Activated B cell treated with CpG ODN at 0.5 μM for 24 hours (primary cell): ENCODE measurements around the gene EREG. TPM values are rescaled to one million over a fixed set of nuclear protein-coding genes. Genes with fewer than 3 reads are reported as not detected.
"Not testable (repeated sequence)": the region's sequence is repeated elsewhere in the genome, so short reads cannot be mapped to it uniquely, and the experiment has no call there.

Experiments
- ATAC-seq: fragments of 200-7000 bp; cut with Tn5 transposase; one replicate; pipeline ENCODE4 v1.10.0; 2021; ENCODE audit warnings: low read depth, mild to moderate bottlenecking, moderate library complexity
- CTCF ChIA-PET: fragments of 350-600 bp; sonication (Branson Sonifier 250); formaldehyde crosslinking; loops from one replicate; lab custom pipeline; 2021; ENCODE audit warnings: antibody characterized with exemption; lab: Charles Lee
- POLR2A ChIA-PET: fragments of 350-600 bp; sonication (Branson Sonifier 250); formaldehyde crosslinking; loops from one replicate; lab custom pipeline; 2021; ENCODE audit warnings: antibody characterized with exemption; lab: Charles Lee
- DNase-seq: peaks from one replicate; pipeline ENCODE4 v3.0.0; 2022
- H3K27ac Mint-ChIP-seq: one replicate; pipeline ENCODE4 v1.8.0; 2020; ENCODE audit warnings: mixed read lengths
- H3K27me3 Mint-ChIP-seq: one replicate; pipeline ENCODE4 v1.8.0; 2021; ENCODE audit warnings: mixed read lengths
- H3K36me3 Mint-ChIP-seq: one replicate; pipeline ENCODE4 v1.8.0; 2021; ENCODE audit warnings: low read depth, mixed read lengths
- H3K4me1 Mint-ChIP-seq: one replicate; pipeline ENCODE4 v1.8.0; 2021; ENCODE audit warnings: mixed read lengths
- H3K4me3 Mint-ChIP-seq: one replicate; pipeline ENCODE4 v1.8.0; 2020; ENCODE audit warnings: mild to moderate bottlenecking, mixed read lengths
- H3K9me3 Mint-ChIP-seq: one replicate; pipeline ENCODE4 v1.8.0; 2020; ENCODE audit warnings: mixed read lengths
- intact Hi-C: fragments of 100-400 bp; cut with micrococcal nuclease; formaldehyde crosslinking; loops from one replicate; pipeline ENCODE4 v1.15.1; 2024
- total RNA-seq: library from RNA; stranded (reverse); gene quantifications from 2 replicates; pipeline ENCODE4 v1.2.3, GENCODE V29; 2022
- TF ChIP-seq, protein P1 (sequence below): fragments of 200-600 bp; IDR thresholded peaks from one replicate; pipeline ENCODE4 v1.8.0; 2022; ENCODE audit warnings: antibody characterized with exemption, mild to moderate bottlenecking

Gene EREG
- total RNA-seq, 1 donor from 2014 or later: not detected

DNA sequence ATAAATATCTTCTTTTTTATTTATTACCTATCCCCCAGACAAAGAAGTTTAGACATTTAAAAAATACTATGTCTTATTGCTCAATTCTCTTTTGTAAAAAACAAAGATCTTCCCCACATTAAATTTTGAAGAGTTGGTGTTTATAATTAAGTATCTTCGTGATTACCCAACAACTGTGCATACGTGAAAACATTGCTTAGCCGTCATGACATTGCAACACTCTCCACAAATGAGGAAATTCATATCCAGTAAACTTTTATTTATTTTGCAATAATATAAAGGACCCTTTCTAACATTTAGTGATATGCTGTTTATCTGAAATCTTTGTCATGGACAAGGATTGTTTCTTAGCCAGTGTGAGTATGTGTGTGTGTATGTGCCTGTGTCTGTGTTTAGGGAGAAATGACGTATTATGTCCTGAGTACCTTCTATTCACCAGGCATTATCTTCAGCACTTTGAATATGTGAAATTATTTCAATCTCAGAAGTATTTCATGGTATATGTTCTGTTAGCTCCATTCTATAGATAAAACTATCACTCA, 26.1 kb upstream of the EREG start:
- H3K36me3 Mint-ChIP-seq: no peaks in the 10 kb centered on the region
- intact Hi-C loops: no loop called here
- H3K4me3 Mint-ChIP-seq: no peak overlapping the region
- H3K27me3 Mint-ChIP-seq: peaks cover 15% of the 10 kb centered on the region
- ATAC-seq (no peak), DNase-seq (no peak)
- TF ChIP-seq, protein P1, sequence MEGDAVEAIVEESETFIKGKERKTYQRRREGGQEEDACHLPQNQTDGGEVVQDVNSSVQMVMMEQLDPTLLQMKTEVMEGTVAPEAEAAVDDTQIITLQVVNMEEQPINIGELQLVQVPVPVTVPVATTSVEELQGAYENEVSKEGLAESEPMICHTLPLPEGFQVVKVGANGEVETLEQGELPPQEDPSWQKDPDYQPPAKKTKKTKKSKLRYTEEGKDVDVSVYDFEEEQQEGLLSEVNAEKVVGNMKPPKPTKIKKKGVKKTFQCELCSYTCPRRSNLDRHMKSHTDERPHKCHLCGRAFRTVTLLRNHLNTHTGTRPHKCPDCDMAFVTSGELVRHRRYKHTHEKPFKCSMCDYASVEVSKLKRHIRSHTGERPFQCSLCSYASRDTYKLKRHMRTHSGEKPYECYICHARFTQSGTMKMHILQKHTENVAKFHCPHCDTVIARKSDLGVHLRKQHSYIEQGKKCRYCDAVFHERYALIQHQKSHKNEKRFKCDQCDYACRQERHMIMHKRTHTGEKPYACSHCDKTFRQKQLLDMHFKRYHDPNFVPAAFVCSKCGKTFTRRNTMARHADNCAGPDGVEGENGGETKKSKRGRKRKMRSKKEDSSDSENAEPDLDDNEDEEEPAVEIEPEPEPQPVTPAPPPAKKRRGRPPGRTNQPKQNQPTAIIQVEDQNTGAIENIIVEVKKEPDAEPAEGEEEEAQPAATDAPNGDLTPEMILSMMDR: no peak
- ChIA-PET POLR2A (no interaction called here), CTCF (no interaction called here)
- H3K9me3 Mint-ChIP-seq: peaks cover 15% of the 10 kb centered on the region
- H3K27ac Mint-ChIP-seq: no peak overlapping the region
- peaks cover 7% of the 10 kb centered on the region for H3K4me1 Mint-ChIP-seq

GRCh38 chr4:74339501-74339900, 25.4 kb upstream of the EREG start:
- peaks cover 16% of the 10 kb centered on the region for H3K9me3 Mint-ChIP-seq
- no peak overlapping the region for H3K27ac Mint-ChIP-seq
- H3K4me1 Mint-ChIP-seq: peaks cover 7% of the 10 kb centered on the region
- H3K27me3 Mint-ChIP-seq: peaks cover 10% of the 10 kb centered on the region
- no peak overlapping the region for H3K4me3 Mint-ChIP-seq
- TF ChIP-seq, protein P1: no peak
- POLR2A ChIA-PET: no interaction called here
- no peaks in the 10 kb centered on the region for H3K36me3 Mint-ChIP-seq
- DNase-seq: no peak
- intact Hi-C loops: no loop called here
- no peak for ATAC-seq
- CTCF ChIA-PET: no interaction called here

GRCh38 chr4:74340421-74340820, 24.5 kb upstream of the EREG start:
- peaks cover 18% of the 10 kb centered on the region for H3K9me3 Mint-ChIP-seq
- ATAC-seq, DNase-seq, intact Hi-C loops, H3K27ac Mint-ChIP-seq, H3K4me1 Mint-ChIP-seq, POLR2A ChIA-PET, CTCF ChIA-PET, H3K36me3 Mint-ChIP-seq, H3K4me3 Mint-ChIP-seq, H3K27me3 Mint-ChIP-seq: not testable (repeated sequence)

GRCh38 chr4:74344031-74344430, 20.9 kb upstream of the EREG start:
- no peak for DNase-seq
- TF ChIP-seq, protein P1: no peak
- Mint-ChIP-seq H3K27ac (no peak overlapping the region), H3K36me3 (no peaks in the 10 kb centered on the region), H3K27me3 (peaks cover 14% of the 10 kb centered on the region), H3K4me1 (no peaks in the 10 kb centered on the region), H3K9me3 (peaks cover 18% of the 10 kb centered on the region), H3K4me3 (no peak overlapping the region)
- ATAC-seq: no peak
- POLR2A ChIA-PET: no interaction called here
- CTCF ChIA-PET: no interaction called here
- intact Hi-C loops: no loop called here

DNA sequence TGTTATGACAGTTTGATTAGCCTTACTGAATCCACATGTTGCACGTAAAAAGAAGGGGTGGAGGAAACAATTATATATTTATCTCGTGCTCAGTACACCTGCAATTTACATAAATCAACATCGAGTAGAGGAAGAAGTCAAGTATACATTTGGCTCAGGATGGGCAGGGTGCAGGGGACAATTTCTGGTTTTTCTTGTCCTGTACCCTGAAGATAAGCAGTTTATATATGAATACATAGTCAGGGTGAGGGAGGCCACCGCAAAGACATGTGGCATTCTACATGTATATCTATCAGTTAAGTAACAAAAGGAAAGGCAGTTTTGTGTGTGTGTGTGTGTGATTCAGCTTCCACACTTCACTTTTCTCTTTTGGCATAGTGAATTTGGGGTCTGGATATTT, 11.1 kb upstream of the EREG start:
- no peak overlapping the region for H3K4me3 Mint-ChIP-seq

More for the DNA sequence above, 11.1 kb upstream of the EREG start:
- no peak for ATAC-seq
- ChIA-PET CTCF (no interaction called here), POLR2A (no interaction called here)
- Mint-ChIP-seq H3K27me3 (peaks cover 7% of the 10 kb centered on the region), H3K9me3 (no peaks in the 10 kb centered on the region), H3K36me3 (no peaks in the 10 kb centered on the region), H3K27ac (no peak overlapping the region), H3K4me1 (no peaks in the 10 kb centered on the region)
- intact Hi-C loops: no loop called here
- no peak for DNase-seq
- TF ChIP-seq, protein P1: no peak
